Natural killer cell (primary cell): ENCODE results near the gene PDE5A. TPM values are rescaled to one million over a fixed set of nuclear protein-coding genes. Genes with fewer than 3 reads are reported as not detected.

ENCODE experiments used
- ATAC-seq, 3 donors: fragments of 150-1000 bp in 2 of 3; fragments of 200-7000 bp in 1 of 3; cut with Tn5 transposase; 1 replicate in 1 of 3; 2 replicates in 2 of 3; pipeline ENCODE4 v1.10.0; 2021; ENCODE audit warnings: mild to moderate bottlenecking in 2 of 3, moderate library complexity in 2 of 3
- DNase-seq, 2 donors: peaks; one replicate each; pipeline versions ENCODE4 v3.0.0 to v3.0.0-alpha.2; 2013 to 2021; ENCODE audit warnings: mixed read lengths in 1 of 2
- H3K27ac ChIP-seq: one replicate; pipeline ENCODE4 v1.5.1; 2013; ENCODE audit warnings: mild to moderate bottlenecking, low read length
- H3K27me3 ChIP-seq: one replicate; pipeline ENCODE4 v1.6.1; 2013; ENCODE audit warnings: low read length; ENCODE audit not compliant: control insufficient read depth, insufficient read depth
- H3K36me3 ChIP-seq: one replicate; pipeline ENCODE4 v1.6.1; 2013; ENCODE audit warnings: low read length; ENCODE audit not compliant: control insufficient read depth, insufficient read depth
- H3K4me1 ChIP-seq: one replicate; pipeline ENCODE4 v1.6.1; 2013; ENCODE audit warnings: low read length; ENCODE audit not compliant: control insufficient read depth, insufficient read depth
- H3K4me3 ChIP-seq: one replicate; pipeline ENCODE4 v1.5.1; 2013; ENCODE audit warnings: low read length
- H3K9me3 ChIP-seq: one replicate; pipeline ENCODE4 v1.6.1; 2013; ENCODE audit warnings: low read length; ENCODE audit not compliant: control insufficient read depth, insufficient read depth
- H3K27ac Mint-ChIP-seq, 2 donors: one replicate each; pipeline ENCODE4 v1.8.0; 2022; ENCODE audit warnings: mild to moderate bottlenecking in 2 of 2, mixed read lengths in 2 of 2, moderate library complexity in 1 of 2
- H3K27me3 Mint-ChIP-seq, 2 donors: one replicate each; pipeline ENCODE4 v1.8.0; 2022; ENCODE audit warnings: low read depth in 2 of 2, mixed read lengths in 2 of 2
- H3K36me3 Mint-ChIP-seq: one replicate; pipeline ENCODE4 v1.8.0; 2022; ENCODE audit warnings: mixed read lengths
- H3K4me1 Mint-ChIP-seq, 2 donors: one replicate each; pipeline ENCODE4 v1.8.0; 2022; ENCODE audit warnings: mixed read lengths in 2 of 2
- H3K4me3 Mint-ChIP-seq: one replicate; pipeline ENCODE4 v1.8.0; 2022; ENCODE audit warnings: mild to moderate bottlenecking, moderate library complexity, mixed read lengths
- H3K9me3 Mint-ChIP-seq, 2 donors: one replicate each; pipeline ENCODE4 v1.8.0; 2022; ENCODE audit warnings: mixed read lengths in 2 of 2
- WGBS: methylation state at CpG from one replicate; pipeline ENCODE4 v1.1.7; 2013; ENCODE audit warnings: missing lambda C conversion rate; ENCODE audit not compliant: insufficient coverage; 5-methylcytosine and 5-hydroxymethylcytosine counted together
- intact Hi-C: fragments of 100-400 bp; cut with micrococcal nuclease; formaldehyde crosslinking; loops from one replicate; pipeline ENCODE4 v1.14.2; 2022
- total RNA-seq, 4 donors: library from RNA; stranded (reverse); fragments of 120-200 nt in 1 of 4; gene quantifications; one replicate each; pipeline versions ENCODE4 v1.2.3 to v1.2.4, GENCODE V29; 2013 to 2022
- TF ChIP-seq, protein P1 (sequence below): fragments of 200-600 bp; IDR thresholded peaks from one replicate; pipeline ENCODE4 v1.8.0; 2022; ENCODE audit warnings: antibody characterized with exemption

Gene PDE5A
- total RNA-seq, 3 donors from 2014 or later (not counting 1 experiment from before 2014, with no cell fraction given): 2.1 to 4.0 (median 2.5) TPM

DNA sequence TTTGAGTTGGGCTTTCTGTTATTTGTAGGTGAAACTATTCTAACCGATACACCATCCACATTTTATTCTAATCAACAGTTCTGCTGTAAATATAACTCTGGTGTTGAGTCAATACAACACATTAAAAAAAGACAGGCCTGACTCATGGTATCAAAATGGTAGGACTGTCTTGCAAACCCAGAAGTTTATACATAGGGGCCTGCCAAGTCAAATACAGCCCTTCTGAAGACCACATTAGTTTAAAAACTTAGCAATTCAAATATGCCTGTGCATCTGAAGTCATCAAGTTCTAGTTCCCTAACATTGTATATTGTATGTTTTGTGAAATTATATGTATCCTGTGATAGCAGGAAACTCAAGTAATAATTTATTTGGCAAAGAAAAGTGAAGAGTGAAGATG lies 24.4 kb upstream of the PDE5A start:
- Histone ChIP-seq H3K4me3 (no peak overlapping the region), H3K4me1 (no peaks in the 10 kb centered on the region), H3K9me3 (no peaks in the 10 kb centered on the region), H3K27ac (no peak overlapping the region), H3K27me3 (no peaks in the 10 kb centered on the region), H3K36me3 (no peaks in the 10 kb centered on the region)
- intact Hi-C loops: no loop called here
- no CpG with 5 or more reads among the region's 1 CpG for WGBS
- no peaks in the 10 kb centered on the region for H3K36me3 Mint-ChIP-seq
- ATAC-seq (no peak), DNase-seq (no peak)
- H3K27me3 Mint-ChIP-seq: peaks cover 0 to 7% of the 10 kb centered on the region in 2 donors
- no peaks in the 10 kb centered on the region for H3K4me1 Mint-ChIP-seq
- no peaks in the 10 kb centered on the region for H3K9me3 Mint-ChIP-seq
- TF ChIP-seq, protein P1, sequence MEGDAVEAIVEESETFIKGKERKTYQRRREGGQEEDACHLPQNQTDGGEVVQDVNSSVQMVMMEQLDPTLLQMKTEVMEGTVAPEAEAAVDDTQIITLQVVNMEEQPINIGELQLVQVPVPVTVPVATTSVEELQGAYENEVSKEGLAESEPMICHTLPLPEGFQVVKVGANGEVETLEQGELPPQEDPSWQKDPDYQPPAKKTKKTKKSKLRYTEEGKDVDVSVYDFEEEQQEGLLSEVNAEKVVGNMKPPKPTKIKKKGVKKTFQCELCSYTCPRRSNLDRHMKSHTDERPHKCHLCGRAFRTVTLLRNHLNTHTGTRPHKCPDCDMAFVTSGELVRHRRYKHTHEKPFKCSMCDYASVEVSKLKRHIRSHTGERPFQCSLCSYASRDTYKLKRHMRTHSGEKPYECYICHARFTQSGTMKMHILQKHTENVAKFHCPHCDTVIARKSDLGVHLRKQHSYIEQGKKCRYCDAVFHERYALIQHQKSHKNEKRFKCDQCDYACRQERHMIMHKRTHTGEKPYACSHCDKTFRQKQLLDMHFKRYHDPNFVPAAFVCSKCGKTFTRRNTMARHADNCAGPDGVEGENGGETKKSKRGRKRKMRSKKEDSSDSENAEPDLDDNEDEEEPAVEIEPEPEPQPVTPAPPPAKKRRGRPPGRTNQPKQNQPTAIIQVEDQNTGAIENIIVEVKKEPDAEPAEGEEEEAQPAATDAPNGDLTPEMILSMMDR: no peak
- H3K27ac Mint-ChIP-seq: no peak overlapping the region
- H3K4me3 Mint-ChIP-seq: no peak overlapping the region

DNA sequence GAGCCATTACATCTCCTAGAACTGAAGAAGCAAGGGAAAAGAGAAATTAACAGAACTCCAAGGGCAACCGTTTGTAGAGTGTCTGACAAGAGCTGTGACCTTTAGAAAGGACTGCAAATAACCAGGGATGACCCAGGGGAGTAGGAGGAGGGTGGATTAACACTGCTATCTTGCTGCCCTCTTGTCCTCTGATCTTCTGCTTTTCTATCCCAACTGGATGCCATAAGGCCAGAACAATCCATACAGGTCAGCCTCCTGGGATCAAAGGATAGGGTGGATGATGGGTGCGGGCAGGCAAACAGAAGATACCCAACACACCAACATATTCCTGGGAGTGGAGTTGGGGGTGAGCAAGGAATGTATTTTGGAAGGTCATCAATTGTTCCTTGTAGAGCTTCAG lies 19.8 kb upstream of the PDE5A start:
- ATAC-seq: no peak
- WGBS: 61% methylated on average over 1 of the region's 2 CpGs
- intact Hi-C loops: no loop called here

DNA sequence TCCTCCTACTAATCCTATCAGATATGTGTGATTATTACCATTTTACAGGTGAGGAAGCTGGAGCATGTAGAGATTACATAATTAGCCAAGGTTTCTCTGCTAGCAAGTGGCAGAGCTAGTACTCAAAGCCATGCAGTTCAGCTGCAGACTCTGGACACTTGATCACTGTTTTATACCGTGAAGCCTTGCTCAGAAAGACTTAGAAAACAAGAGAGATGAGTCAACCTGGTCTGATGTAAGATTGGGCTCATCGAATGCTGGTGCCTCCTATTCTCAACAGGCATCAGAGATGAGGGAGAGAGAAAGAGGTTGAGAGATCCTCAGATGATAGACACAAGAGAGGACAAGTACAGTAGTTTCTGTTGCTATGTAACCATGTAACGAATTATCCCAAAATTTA lies 19.0 kb upstream of the PDE5A start:
- no peaks in the 10 kb centered on the region for H3K36me3 ChIP-seq
- intact Hi-C loops: no loop called here
- DNase-seq: no peak
- no peaks in the 10 kb centered on the region for H3K9me3 ChIP-seq
- Mint-ChIP-seq H3K4me1 (no peaks in the 10 kb centered on the region), H3K9me3 (no peaks in the 10 kb centered on the region), H3K4me3 (no peak overlapping the region), H3K27me3 (peaks cover 0 to 7% of the 10 kb centered on the region in 2 donors), H3K27ac (no peak overlapping the region), H3K36me3 (no peaks in the 10 kb centered on the region)
- no peak overlapping the region for H3K4me3 ChIP-seq
- H3K27ac ChIP-seq: no peak overlapping the region
- WGBS: 89% methylated on average over 3 of the region's 3 CpGs
- H3K4me1 ChIP-seq: no peaks in the 10 kb centered on the region
- TF ChIP-seq, protein P1: no peak
- no peaks in the 10 kb centered on the region for H3K27me3 ChIP-seq
- ATAC-seq: no peak

More for the DNA sequence above, 19.8 kb upstream of the PDE5A start:
- no peak for DNase-seq
- Mint-ChIP-seq H3K9me3 (no peaks in the 10 kb centered on the region), H3K36me3 (no peaks in the 10 kb centered on the region), H3K27ac (no peak overlapping the region), H3K27me3 (peaks cover 0 to 7% of the 10 kb centered on the region in 2 donors), H3K4me3 (no peak overlapping the region), H3K4me1 (no peaks in the 10 kb centered on the region)
- no peaks in the 10 kb centered on the region for H3K27me3 ChIP-seq
- no peak overlapping the region for H3K27ac ChIP-seq
- H3K4me1 ChIP-seq: no peaks in the 10 kb centered on the region
- H3K9me3 ChIP-seq: no peaks in the 10 kb centered on the region
- TF ChIP-seq, protein P1: no peak
- no peak overlapping the region for H3K4me3 ChIP-seq
- no peaks in the 10 kb centered on the region for H3K36me3 ChIP-seq

DNA sequence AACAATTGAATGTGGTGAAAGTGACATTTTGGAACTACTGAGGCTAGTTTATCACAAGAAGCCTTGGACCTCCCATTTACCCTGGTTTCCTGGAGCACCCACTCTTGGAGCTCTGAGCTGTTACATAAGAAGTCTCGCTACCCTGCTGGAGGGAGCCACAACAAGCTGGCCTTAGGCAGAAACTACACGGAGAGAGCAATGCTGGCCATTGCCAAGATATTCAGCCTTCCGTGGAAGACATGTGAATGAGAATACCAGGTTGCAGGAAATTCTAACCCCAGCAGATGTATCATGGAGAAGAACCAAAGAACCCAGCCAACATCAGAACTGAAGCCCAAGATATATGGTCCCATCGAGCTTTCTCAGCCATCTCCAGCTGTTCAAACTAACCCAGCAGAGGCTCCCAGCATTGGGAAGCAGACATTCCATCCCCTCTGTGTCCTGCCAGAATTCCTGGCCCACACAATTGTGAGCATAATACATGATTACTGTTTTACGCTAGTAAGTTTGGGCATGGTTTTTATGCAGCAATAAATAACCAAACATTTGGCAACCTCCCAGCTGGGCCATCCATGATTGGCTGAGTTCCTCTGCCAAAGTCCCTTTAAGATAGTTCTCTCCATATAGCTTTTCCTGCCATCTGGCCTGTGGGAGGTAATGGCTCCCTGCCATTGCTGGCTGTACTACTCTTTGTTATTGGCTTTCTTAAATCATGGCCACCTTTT lies 17.9 kb upstream of the PDE5A start:
- 82% methylated on average over 5 of the region's 5 CpGs for WGBS
- H3K27me3 ChIP-seq: no peaks in the 10 kb centered on the region
- no peaks in the 10 kb centered on the region for H3K9me3 Mint-ChIP-seq
- no peaks in the 10 kb centered on the region for H3K4me1 ChIP-seq
- DNase-seq (no peak), ATAC-seq (no peak)
- TF ChIP-seq, protein P1: no peak
- H3K36me3 Mint-ChIP-seq: no peaks in the 10 kb centered on the region
- no peak overlapping the region for H3K4me3 ChIP-seq
- no peak overlapping the region for H3K27ac Mint-ChIP-seq
- no peak overlapping the region for H3K4me3 Mint-ChIP-seq
- no peaks in the 10 kb centered on the region for H3K9me3 ChIP-seq
- peaks cover 0 to 7% of the 10 kb centered on the region in 2 donors for H3K27me3 Mint-ChIP-seq
- H3K27ac ChIP-seq: no peak overlapping the region
- intact Hi-C loops: no loop called here
- H3K36me3 ChIP-seq: no peaks in the 10 kb centered on the region
- no peaks in the 10 kb centered on the region for H3K4me1 Mint-ChIP-seq
